ENCODE results near the gene TTC24. TPM values are rescaled to one million over a fixed set of nuclear protein-coding genes. Genes with fewer than 3 reads are reported as not detected.

TTC24 gene
- total and polyA plus RNA-seq, 2 experiments from 2014 or later, result not detected

DNA sequence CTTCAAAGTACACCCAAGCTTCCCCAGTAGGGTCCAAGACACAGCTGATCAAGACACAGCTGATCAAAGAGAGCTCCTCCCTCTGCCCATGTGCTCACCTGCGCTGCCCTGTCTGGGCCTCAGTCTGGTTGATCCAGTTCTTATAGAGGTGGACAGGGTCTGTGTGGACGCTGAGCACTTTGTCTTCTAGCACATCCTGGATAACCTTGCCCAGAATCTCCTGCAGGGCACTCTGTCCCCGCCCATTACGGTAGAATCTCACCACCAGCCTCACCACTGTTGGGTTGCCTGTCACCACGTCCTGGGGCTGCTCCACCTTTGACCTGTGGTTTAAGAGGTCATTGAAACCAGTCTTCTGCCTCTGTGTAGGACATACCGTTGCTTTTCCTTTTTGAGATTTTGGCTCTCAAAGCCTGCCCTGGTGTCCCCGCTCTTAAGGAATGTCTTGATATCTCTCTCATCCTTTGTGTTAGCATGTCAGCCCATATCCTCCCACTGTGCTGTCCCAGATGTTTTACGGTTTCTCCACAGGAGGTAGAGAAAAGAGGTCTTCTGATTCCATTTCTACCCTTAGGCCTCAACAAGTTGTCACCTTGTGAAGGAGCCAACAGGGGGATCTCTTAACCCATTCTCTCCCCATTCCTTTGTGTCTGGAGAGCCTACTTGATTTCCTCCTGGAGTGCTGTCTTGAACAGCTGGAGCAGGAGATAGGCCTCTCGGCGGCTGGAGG, 40.6 kb upstream of the TTC24 start:
- no peak for DNase-seq (ENCODE audit: low spot score)
- H2AFZ ChIP-seq, result no peak overlapping the region
- no peak overlapping the region for H3K27ac ChIP-seq
- H3K4me3 ChIP-seq, result no peak overlapping the region
- H3K27me3 ChIP-seq, result no peaks in the 10 kb centered on the region
- H4K20me1 ChIP-seq (ENCODE audit: insufficient read depth, poor library complexity, severe bottlenecking), result no peaks in the 10 kb centered on the region
- H3K79me2 ChIP-seq, result no peaks in the 10 kb centered on the region
- H3K9me2 ChIP-seq (replicated peaks; ENCODE audit: insufficient read depth), result no peaks in the 10 kb centered on the region
- H3K36me3 ChIP-seq (replicated peaks; ENCODE audit: insufficient read depth, low read depth), result no peaks in the 10 kb centered on the region
- TF ChIP-seq EZH2phosphoT487 (IDR thresholded peaks at IDR 0.05; ENCODE audit: low read depth, severe bottlenecking, unreplicated experiment) (no peak), EZH2 (IDR thresholded peaks at IDR 0.05; ENCODE audit: borderline replicate concordance) (no peak)
- TF ChIP-seq, protein P1, sequence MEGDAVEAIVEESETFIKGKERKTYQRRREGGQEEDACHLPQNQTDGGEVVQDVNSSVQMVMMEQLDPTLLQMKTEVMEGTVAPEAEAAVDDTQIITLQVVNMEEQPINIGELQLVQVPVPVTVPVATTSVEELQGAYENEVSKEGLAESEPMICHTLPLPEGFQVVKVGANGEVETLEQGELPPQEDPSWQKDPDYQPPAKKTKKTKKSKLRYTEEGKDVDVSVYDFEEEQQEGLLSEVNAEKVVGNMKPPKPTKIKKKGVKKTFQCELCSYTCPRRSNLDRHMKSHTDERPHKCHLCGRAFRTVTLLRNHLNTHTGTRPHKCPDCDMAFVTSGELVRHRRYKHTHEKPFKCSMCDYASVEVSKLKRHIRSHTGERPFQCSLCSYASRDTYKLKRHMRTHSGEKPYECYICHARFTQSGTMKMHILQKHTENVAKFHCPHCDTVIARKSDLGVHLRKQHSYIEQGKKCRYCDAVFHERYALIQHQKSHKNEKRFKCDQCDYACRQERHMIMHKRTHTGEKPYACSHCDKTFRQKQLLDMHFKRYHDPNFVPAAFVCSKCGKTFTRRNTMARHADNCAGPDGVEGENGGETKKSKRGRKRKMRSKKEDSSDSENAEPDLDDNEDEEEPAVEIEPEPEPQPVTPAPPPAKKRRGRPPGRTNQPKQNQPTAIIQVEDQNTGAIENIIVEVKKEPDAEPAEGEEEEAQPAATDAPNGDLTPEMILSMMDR (IDR thresholded peaks at IDR 0.05; ENCODE audit: poor library complexity), result no peak
- H3K4me2 ChIP-seq, result no peak overlapping the region
- WGBS (ENCODE audit: low lambda C conversion rate, missing lambda C conversion rate), result 91% methylated on average over 10 of the region's 10 CpGs
- no peaks in the 10 kb centered on the region for H3K4me1 ChIP-seq (ENCODE audit: insufficient read depth)
- no peaks in the 10 kb centered on the region for H3K9me3 ChIP-seq (ENCODE audit: low read depth)

DNA sequence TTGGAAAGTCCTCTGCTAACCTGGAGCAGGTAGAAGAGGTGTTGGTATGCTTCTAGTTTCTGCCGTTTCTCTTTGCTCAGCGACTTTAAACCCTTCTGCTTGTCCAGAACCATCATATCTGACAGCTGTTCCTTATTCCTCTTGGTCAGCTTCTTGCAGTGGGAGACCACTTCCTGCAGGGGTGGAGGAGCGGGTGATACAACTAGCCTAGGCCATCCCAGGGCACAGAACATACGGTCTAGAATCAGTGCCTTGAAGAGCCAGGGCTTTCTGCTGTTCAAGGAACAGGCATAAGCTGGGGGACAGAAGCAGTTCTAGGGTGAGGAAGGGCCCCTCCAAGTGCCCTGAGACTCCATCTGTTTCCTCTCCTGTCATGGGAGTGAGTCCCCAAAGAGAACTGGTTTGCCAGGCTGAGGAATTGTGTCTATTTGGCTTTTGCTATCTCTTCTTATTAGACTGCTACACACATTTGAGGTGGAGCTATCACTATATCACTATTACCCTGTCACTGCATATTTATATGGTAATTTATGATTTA, 39.6 kb upstream of the TTC24 start:
- TF ChIP-seq EZH2phosphoT487 (IDR thresholded peaks at IDR 0.05; ENCODE audit: low read depth, severe bottlenecking, unreplicated experiment) (no peak), EZH2 (IDR thresholded peaks at IDR 0.05; ENCODE audit: borderline replicate concordance) (no peak)
- TF ChIP-seq, protein P1 (IDR thresholded peaks at IDR 0.05; ENCODE audit: poor library complexity), result no peak
- no peak overlapping the region for H3K27ac ChIP-seq

DNA sequence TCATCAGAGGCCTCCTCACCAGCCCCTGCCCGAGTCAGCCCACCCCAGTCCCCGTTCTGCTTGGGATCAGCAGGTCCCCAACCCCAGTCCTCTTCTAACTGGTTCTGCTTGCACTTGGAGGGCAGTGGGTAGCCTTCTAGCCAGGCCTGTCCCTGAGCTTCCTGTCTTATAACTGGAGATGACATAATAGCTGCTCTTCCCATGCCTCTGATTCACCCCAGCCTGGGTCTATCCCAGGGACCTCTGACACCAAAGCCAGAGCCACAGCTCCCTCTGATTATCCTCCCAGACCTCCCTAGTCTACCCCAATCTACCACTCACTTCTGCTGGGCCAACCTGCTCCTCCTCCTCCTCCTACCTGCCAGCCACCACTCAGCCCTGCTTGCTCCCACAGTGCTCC, 38.6 kb upstream of the TTC24 start:
- Histone ChIP-seq H3K4me3 (no peak overlapping the region), H3K4me1 (ENCODE audit: insufficient read depth) (no peaks in the 10 kb centered on the region), H3K9me3 (ENCODE audit: low read depth) (no peaks in the 10 kb centered on the region), H3K9me2 (replicated peaks; ENCODE audit: insufficient read depth) (no peaks in the 10 kb centered on the region), H4K20me1 (ENCODE audit: insufficient read depth, poor library complexity, severe bottlenecking) (no peaks in the 10 kb centered on the region), H3K27ac (no peak overlapping the region), H3K27me3 (no peaks in the 10 kb centered on the region), H2AFZ (no peak overlapping the region), H3K4me2 (no peak overlapping the region), H3K36me3 (replicated peaks; ENCODE audit: insufficient read depth, low read depth) (no peaks in the 10 kb centered on the region), H3K79me2 (no peaks in the 10 kb centered on the region)
- WGBS (ENCODE audit: low lambda C conversion rate, missing lambda C conversion rate), result 96% methylated on average over 2 of the region's 2 CpGs
- TF ChIP-seq, protein P1 (IDR thresholded peaks at IDR 0.05; ENCODE audit: poor library complexity), result no peak
- TF ChIP-seq EZH2 (IDR thresholded peaks at IDR 0.05; ENCODE audit: borderline replicate concordance) (no peak), EZH2phosphoT487 (IDR thresholded peaks at IDR 0.05; ENCODE audit: low read depth, severe bottlenecking, unreplicated experiment) (no peak)
- no peak for DNase-seq (ENCODE audit: low spot score)

More for the DNA sequence above, 39.6 kb upstream of the TTC24 start:
- Histone ChIP-seq H3K4me1 (ENCODE audit: insufficient read depth) (no peaks in the 10 kb centered on the region), H2AFZ (no peak overlapping the region), H3K4me3 (no peak overlapping the region), H3K27me3 (no peaks in the 10 kb centered on the region), H4K20me1 (ENCODE audit: insufficient read depth, poor library complexity, severe bottlenecking) (no peaks in the 10 kb centered on the region), H3K4me2 (no peak overlapping the region), H3K9me3 (ENCODE audit: low read depth) (no peaks in the 10 kb centered on the region), H3K79me2 (no peaks in the 10 kb centered on the region), H3K9me2 (replicated peaks; ENCODE audit: insufficient read depth) (no peaks in the 10 kb centered on the region), H3K36me3 (replicated peaks; ENCODE audit: insufficient read depth, low read depth) (no peaks in the 10 kb centered on the region)
- WGBS (ENCODE audit: low lambda C conversion rate, missing lambda C conversion rate), result 95% methylated on average over 4 of the region's 4 CpGs
- DNase-seq (ENCODE audit: low spot score), result no peak

All from hepatocyte (in vitro differentiated cells).